Parathyroid adenoma (tissue), 2 donors: ENCODE results near the gene IGDCC3.

Experiments
- H2AFZ ChIP-seq: fragments of 300-600 bp; sonication (generic); one replicate; pipeline ENCODE4 v1.7.0; 2017; ENCODE audit warnings: antibody characterized with exemption, mild to moderate bottlenecking
- H3K27ac ChIP-seq: fragments of 300-600 bp; sonication (generic); one replicate; pipeline ENCODE4 v1.7.0; 2017
- H3K27me3 ChIP-seq: fragments of 300-600 bp; sonication (generic); one replicate; pipeline ENCODE4 v1.7.0; 2017; ENCODE audit warnings: low read length; ENCODE audit not compliant: control insufficient read depth, insufficient read depth
- H3K36me3 ChIP-seq: fragments of 300-600 bp; sonication (generic); one replicate; pipeline ENCODE4 v1.7.0; 2017; ENCODE audit warnings: low read length; ENCODE audit not compliant: control insufficient read depth, insufficient read depth
- H3K4me1 ChIP-seq: fragments of 300-600 bp; sonication (generic); one replicate; pipeline ENCODE4 v1.7.0; 2017; ENCODE audit warnings: control low read depth
- H3K4me2 ChIP-seq: fragments of 300-600 bp; sonication (generic); one replicate; pipeline ENCODE4 v1.7.0; 2017; ENCODE audit warnings: low read length
- H3K4me3 ChIP-seq: fragments of 300-600 bp; sonication (generic); one replicate; pipeline ENCODE4 v1.7.0; 2017; ENCODE audit warnings: low read depth, low read length
- H3K79me2 ChIP-seq: fragments of 300-600 bp; sonication (generic); one replicate; pipeline ENCODE4 v1.7.0; 2017; ENCODE audit warnings: control low read depth
- H3K9ac ChIP-seq: fragments of 300-600 bp; sonication (generic); one replicate; pipeline ENCODE4 v1.7.0; 2017; ENCODE audit warnings: mild to moderate bottlenecking
- H3K9me3 ChIP-seq: fragments of 300-600 bp; sonication (generic); one replicate; pipeline ENCODE4 v1.7.0; 2017; ENCODE audit warnings: low read length; ENCODE audit not compliant: control insufficient read depth
- TF ChIP-seq, protein P1 (sequence below): fragments of 300-600 bp; sonication (generic); IDR thresholded peaks from one replicate; pipeline ENCODE4 v1.7.0; 2017; ENCODE audit warnings: antibody characterized with exemption, mild to moderate bottlenecking
- donor health status: primary hyperparathyroidism.

IGDCC3 gene

GRCh38 chr15:65416845-65417416, 39.1 kb upstream of the IGDCC3 start:
- Histone ChIP-seq H3K4me1 (no peaks in the 10 kb centered on the region), H3K27ac (no peak overlapping the region), H3K27me3 (no peaks in the 10 kb centered on the region), H3K9me3 (no peaks in the 10 kb centered on the region), H3K36me3 (no peaks in the 10 kb centered on the region), H3K4me2 (no peak overlapping the region), H3K4me3 (no peak overlapping the region), H3K79me2 (no peaks in the 10 kb centered on the region), H3K9ac (no peak overlapping the region), H2AFZ (no peak overlapping the region)
- TF ChIP-seq, protein P1, sequence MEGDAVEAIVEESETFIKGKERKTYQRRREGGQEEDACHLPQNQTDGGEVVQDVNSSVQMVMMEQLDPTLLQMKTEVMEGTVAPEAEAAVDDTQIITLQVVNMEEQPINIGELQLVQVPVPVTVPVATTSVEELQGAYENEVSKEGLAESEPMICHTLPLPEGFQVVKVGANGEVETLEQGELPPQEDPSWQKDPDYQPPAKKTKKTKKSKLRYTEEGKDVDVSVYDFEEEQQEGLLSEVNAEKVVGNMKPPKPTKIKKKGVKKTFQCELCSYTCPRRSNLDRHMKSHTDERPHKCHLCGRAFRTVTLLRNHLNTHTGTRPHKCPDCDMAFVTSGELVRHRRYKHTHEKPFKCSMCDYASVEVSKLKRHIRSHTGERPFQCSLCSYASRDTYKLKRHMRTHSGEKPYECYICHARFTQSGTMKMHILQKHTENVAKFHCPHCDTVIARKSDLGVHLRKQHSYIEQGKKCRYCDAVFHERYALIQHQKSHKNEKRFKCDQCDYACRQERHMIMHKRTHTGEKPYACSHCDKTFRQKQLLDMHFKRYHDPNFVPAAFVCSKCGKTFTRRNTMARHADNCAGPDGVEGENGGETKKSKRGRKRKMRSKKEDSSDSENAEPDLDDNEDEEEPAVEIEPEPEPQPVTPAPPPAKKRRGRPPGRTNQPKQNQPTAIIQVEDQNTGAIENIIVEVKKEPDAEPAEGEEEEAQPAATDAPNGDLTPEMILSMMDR, result no peak

DNA sequence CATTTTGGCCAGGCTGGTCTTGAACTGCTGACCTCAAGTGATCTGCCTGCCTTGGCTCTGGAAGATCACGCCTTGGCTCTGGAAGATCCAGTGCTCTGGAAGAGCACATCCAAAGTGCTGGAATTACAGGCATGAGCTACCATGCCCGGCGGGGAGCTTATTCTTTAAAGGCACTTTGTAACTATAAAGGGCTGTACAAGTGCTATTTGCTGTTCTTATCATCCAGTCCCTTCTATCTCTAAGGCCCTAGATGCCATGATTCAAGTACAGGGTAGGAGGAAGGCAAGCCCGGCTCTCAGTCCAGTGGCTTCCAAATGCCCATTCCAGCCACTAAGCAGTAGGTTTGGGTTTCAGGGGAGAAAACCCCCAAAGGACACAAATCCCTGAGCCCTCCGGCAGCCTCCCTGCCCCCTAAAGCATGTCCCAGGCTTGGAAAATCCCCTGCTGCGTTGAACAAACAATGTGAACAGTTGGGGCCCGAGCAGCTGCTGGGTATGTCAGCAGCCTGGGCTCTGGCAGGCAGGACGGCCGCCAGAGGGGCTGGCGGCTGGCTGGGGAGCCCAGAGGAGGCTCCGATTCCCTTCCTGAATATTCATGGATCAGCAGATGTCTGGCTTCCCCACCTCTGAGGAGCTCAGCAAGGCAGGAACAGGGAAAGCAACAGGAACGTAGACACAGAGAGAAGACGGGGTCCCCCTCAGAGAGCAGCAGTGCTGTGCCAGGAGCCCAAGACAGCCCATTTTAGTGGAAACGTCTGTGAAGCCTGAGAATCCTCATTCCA, 37.2 kb upstream of the IGDCC3 start:
- Histone ChIP-seq H3K9ac (no peak overlapping the region), H3K36me3 (no peaks in the 10 kb centered on the region), H3K27me3 (no peaks in the 10 kb centered on the region), H3K4me2 (no peak overlapping the region), H3K27ac (no peak overlapping the region), H3K4me3 (no peak overlapping the region), H2AFZ (no peak overlapping the region), H3K79me2 (no peaks in the 10 kb centered on the region), H3K4me1 (no peaks in the 10 kb centered on the region), H3K9me3 (no peaks in the 10 kb centered on the region)
- TF ChIP-seq, protein P1, result no peak

DNA sequence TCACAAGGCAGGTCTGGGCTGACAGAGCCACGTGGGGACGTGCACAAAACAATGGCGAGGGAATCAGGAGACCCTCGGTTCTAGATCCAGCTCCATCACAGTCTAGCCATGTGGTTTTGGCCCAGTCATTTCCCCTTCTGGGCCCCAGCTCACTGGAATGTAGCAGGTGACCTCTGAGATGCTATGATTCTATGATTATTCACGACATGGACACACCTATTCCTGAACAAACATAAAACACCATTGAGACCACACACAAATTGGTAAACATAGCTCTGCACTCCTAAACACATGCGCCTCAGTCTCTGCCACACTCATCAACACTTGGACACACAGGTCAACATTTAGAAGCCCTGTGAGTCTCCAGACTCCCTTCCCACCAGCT, 36.0 kb upstream of the IGDCC3 start:
- no peak overlapping the region for H3K27ac ChIP-seq
- H3K9me3 ChIP-seq, result no peaks in the 10 kb centered on the region
- no peaks in the 10 kb centered on the region for H3K79me2 ChIP-seq
- H3K4me3 ChIP-seq, result no peak overlapping the region
- no peaks in the 10 kb centered on the region for H3K27me3 ChIP-seq
- no peak overlapping the region for H2AFZ ChIP-seq
- no peaks in the 10 kb centered on the region for H3K36me3 ChIP-seq
- H3K9ac ChIP-seq, result no peak overlapping the region
- TF ChIP-seq, protein P1, result no peak
- H3K4me2 ChIP-seq, result no peak overlapping the region
- H3K4me1 ChIP-seq, result no peaks in the 10 kb centered on the region

DNA sequence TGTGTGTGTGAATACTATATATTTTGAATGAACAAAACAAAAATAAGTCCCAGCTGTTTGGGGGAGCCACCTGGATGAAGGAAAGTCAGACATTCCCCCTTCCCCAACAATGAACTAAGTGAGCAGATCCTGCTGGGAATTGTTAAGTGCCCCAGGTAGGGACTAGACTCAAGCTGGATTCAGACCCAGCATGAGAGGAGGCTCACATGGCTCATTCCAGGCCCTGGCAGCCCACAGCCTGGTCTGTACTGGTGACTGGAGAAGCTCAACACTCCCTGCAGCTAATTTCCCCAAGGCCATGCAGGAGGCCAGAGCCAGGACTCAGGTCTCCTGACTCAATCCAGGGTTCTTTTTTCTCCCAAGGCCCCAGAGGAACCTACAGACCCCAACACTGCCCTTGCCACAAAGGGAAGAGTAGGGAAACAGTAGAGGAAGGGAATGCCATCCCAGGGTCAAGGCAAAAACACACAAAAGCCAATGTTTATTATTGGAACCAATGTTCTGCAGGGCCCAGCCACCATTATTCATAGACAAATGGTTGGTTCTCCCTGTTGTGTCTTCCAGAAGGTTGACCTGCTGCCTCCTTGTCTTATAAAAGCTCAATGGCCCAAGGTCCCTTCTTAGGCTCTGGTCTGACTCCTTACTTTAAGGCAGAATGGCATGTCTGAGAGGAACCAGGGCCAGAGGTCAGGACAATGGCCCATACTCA, 35.4 kb upstream of the IGDCC3 start:
- H3K4me3 ChIP-seq, result no peak overlapping the region
- H3K4me2 ChIP-seq, result no peak overlapping the region
- H3K4me1 ChIP-seq, result no peaks in the 10 kb centered on the region
- no peak overlapping the region for H3K9ac ChIP-seq
- H3K27ac ChIP-seq, result no peak overlapping the region
- H3K27me3 ChIP-seq, result no peaks in the 10 kb centered on the region
- no peaks in the 10 kb centered on the region for H3K9me3 ChIP-seq
- TF ChIP-seq, protein P1, result no peak
- no peaks in the 10 kb centered on the region for H3K79me2 ChIP-seq
- H3K36me3 ChIP-seq, result no peaks in the 10 kb centered on the region
- H2AFZ ChIP-seq, result no peak overlapping the region
